Measurements from ENCODE around the gene LRRC42. TPM values are rescaled to one million over a fixed set of nuclear protein-coding genes. Genes with fewer than 3 reads are reported as not detected.

The LRRC42 gene
- total RNA-seq, 1 donor from 2014 or later: 69.1 TPM

- H3K4me1 ChIP-seq: no peaks in the 10 kb centered on the region
- H3K9ac ChIP-seq: no peak overlapping the region
- no peaks in the 10 kb centered on the region for H4K20me1 ChIP-seq (ENCODE audit: low read depth)
- no peak overlapping the region for H2AFZ ChIP-seq (replicated peaks)
- peaks cover 20% of the 10 kb centered on the region for H3K36me3 Mint-ChIP-seq
- H3K4me3 ChIP-seq: no peak overlapping the region
- peaks cover 3% of the 10 kb centered on the region for H3F3A ChIP-seq (ENCODE audit: low read depth)
- H3K27me3 Mint-ChIP-seq (ENCODE audit: insufficient read depth, low read depth): no peaks in the 10 kb centered on the region
- TF ChIP-seq, protein P1, sequence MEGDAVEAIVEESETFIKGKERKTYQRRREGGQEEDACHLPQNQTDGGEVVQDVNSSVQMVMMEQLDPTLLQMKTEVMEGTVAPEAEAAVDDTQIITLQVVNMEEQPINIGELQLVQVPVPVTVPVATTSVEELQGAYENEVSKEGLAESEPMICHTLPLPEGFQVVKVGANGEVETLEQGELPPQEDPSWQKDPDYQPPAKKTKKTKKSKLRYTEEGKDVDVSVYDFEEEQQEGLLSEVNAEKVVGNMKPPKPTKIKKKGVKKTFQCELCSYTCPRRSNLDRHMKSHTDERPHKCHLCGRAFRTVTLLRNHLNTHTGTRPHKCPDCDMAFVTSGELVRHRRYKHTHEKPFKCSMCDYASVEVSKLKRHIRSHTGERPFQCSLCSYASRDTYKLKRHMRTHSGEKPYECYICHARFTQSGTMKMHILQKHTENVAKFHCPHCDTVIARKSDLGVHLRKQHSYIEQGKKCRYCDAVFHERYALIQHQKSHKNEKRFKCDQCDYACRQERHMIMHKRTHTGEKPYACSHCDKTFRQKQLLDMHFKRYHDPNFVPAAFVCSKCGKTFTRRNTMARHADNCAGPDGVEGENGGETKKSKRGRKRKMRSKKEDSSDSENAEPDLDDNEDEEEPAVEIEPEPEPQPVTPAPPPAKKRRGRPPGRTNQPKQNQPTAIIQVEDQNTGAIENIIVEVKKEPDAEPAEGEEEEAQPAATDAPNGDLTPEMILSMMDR (IDR thresholded peaks at IDR 0.05): no peak
- TF ChIP-seq EZH2 (IDR thresholded peaks at IDR 0.05) (no peak), EZH2phosphoT487 (IDR thresholded peaks at IDR 0.05) (no peak)
- no peak for DNase-seq (ENCODE audit: low spot score)
- no peaks in the 10 kb centered on the region for H3K79me2 ChIP-seq (ENCODE audit: low read depth)
- no peaks in the 10 kb centered on the region for H3K27me3 ChIP-seq
- H3K36me3 ChIP-seq: no peaks in the 10 kb centered on the region
- no peak overlapping the region for H3K4me3 Mint-ChIP-seq
- no peaks in the 10 kb centered on the region for H3K4me1 Mint-ChIP-seq
- H3K4me2 ChIP-seq: no peak overlapping the region
- peaks cover 3% of the 10 kb centered on the region for H3K9me3 ChIP-seq (ENCODE audit: low read depth)
- no peak overlapping the region for H3K27ac ChIP-seq
- H3K9me3 Mint-ChIP-seq: peaks cover 6% of the 10 kb centered on the region
- no peak overlapping the region for H3K27ac Mint-ChIP-seq
Measured at GRCh38 chr1:53927376-53927881, 18.7 kb upstream of the LRRC42 start.

- no peak for DNase-seq (ENCODE audit: low spot score)
- H4K20me1 ChIP-seq (ENCODE audit: low read depth): no peaks in the 10 kb centered on the region
- H3K4me2 ChIP-seq: no peak overlapping the region
- peaks cover 9% of the 10 kb centered on the region for H3K36me3 ChIP-seq
- TF ChIP-seq EZH2phosphoT487 (IDR thresholded peaks at IDR 0.05) (no peak), EZH2 (IDR thresholded peaks at IDR 0.05) (no peak)
- TF ChIP-seq, protein P1 (IDR thresholded peaks at IDR 0.05): no peak
- no peaks in the 10 kb centered on the region for H3K79me2 ChIP-seq (ENCODE audit: low read depth)
- H3K4me3 Mint-ChIP-seq: no peak overlapping the region
- H3K4me3 ChIP-seq: no peak overlapping the region
- H3K4me1 ChIP-seq: no peaks in the 10 kb centered on the region
- peaks cover 22% of the 10 kb centered on the region for H3K36me3 Mint-ChIP-seq
- H3K9me3 ChIP-seq (ENCODE audit: low read depth): peaks cover 12% of the 10 kb centered on the region
- no peaks in the 10 kb centered on the region for H3F3A ChIP-seq (ENCODE audit: low read depth)
- H3K27me3 Mint-ChIP-seq (ENCODE audit: insufficient read depth, low read depth): no peaks in the 10 kb centered on the region
- peaks cover 21% of the 10 kb centered on the region for H3K9me3 Mint-ChIP-seq
- no peaks in the 10 kb centered on the region for H3K27me3 ChIP-seq
- no peak overlapping the region for H3K9ac ChIP-seq
- H2AFZ ChIP-seq (replicated peaks): no peak overlapping the region
- H3K27ac Mint-ChIP-seq: no peak overlapping the region
- no peak overlapping the region for H3K27ac ChIP-seq
- H3K4me1 Mint-ChIP-seq: no peaks in the 10 kb centered on the region
Measured at GRCh38 chr1:53929246-53929960, 16.7 kb upstream of the LRRC42 start.

GRCh38 chr1:53930932-53931331 is 15.2 kb upstream of the LRRC42 start:
- no peaks in the 10 kb centered on the region for H3F3A ChIP-seq (ENCODE audit: low read depth)
- DNase-seq (ENCODE audit: low spot score): no peak
- H3K27me3 ChIP-seq: no peaks in the 10 kb centered on the region
- H3K9ac ChIP-seq: no peak overlapping the region
- Mint-ChIP-seq H3K4me1 (no peaks in the 10 kb centered on the region), H3K4me3 (no peak overlapping the region), H3K36me3 (peaks cover 30% of the 10 kb centered on the region), H3K9me3 (peaks cover 31% of the 10 kb centered on the region), H3K27ac (no peak overlapping the region), H3K27me3 (ENCODE audit: insufficient read depth, low read depth) (no peaks in the 10 kb centered on the region)
- no peaks in the 10 kb centered on the region for H3K79me2 ChIP-seq (ENCODE audit: low read depth)
- H3K4me3 ChIP-seq: no peak overlapping the region
- peaks cover 9% of the 10 kb centered on the region for H3K36me3 ChIP-seq
- H4K20me1 ChIP-seq (ENCODE audit: low read depth): no peaks in the 10 kb centered on the region
- TF ChIP-seq, protein P1 (IDR thresholded peaks at IDR 0.05): no peak
- TF ChIP-seq EZH2 (IDR thresholded peaks at IDR 0.05): no peak
- no peak for TF ChIP-seq EZH2phosphoT487 (IDR thresholded peaks at IDR 0.05)
- no peak overlapping the region for H3K27ac ChIP-seq
- no peaks in the 10 kb centered on the region for H3K4me1 ChIP-seq
- peaks cover 12% of the 10 kb centered on the region for H3K9me3 ChIP-seq (ENCODE audit: low read depth)
- no peak overlapping the region for H3K4me2 ChIP-seq
- H2AFZ ChIP-seq (replicated peaks): no peak overlapping the region
